Fibroblast of gingiva (primary cell): Measurements from ENCODE around the gene OR51V1.
"Not testable (repeated sequence)": the region's sequence is repeated elsewhere in the genome, so short reads cannot be mapped to it uniquely, and the experiment has no call there.

ENCODE experiments used
- DNase-seq: peaks from one replicate; pipeline ENCODE4 v3.0.0-alpha.2; 2011; ENCODE audit warnings: low read depth

OR51V1 gene

GRCh38 chr11:5165898-5166297 is 34.6 kb downstream of the OR51V1 start:
- DNase-seq: not testable (repeated sequence)

DNA sequence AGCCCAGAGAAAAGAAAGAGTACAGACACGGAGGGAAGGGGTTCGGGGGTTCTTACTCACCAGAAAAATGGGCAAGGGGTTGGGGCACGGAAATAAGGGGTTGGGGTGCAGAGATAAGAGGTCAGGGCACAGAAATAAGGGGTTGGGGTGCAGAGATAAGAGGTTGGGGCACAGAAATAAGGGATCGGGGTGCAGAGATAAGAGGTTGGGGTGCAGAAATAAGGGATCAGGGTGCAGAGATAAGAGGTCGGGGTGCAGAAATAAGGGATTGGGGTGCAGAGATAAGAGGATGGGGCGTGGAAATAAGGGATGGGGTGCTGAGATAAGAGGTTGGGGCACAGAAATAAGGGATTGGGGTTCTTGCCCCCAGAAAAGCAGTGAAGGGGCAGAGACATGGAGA is 35.7 kb downstream of the OR51V1 start:
- DNase-seq: not testable (repeated sequence)

DNA sequence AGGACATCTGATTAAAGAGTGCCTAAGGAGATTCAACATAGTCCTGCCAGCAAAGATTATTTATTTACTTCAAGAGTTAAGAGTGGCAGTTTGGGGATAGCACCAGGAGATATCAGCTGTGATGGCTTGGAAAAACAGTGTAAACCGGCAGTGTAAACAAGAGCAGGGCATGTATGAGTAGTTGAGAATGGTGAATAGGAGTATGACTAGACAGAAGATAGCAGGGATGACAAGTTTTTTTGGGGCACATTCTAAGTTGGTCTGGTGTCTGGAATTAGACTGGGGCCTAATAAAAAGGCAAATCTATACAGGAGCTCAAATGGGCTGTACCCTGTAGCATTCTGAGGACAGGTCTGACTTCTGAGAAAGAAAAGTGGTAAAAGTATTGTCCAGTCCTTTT is 39.4 kb downstream of the OR51V1 start:
- DNase-seq: not testable (repeated sequence)

DNA sequence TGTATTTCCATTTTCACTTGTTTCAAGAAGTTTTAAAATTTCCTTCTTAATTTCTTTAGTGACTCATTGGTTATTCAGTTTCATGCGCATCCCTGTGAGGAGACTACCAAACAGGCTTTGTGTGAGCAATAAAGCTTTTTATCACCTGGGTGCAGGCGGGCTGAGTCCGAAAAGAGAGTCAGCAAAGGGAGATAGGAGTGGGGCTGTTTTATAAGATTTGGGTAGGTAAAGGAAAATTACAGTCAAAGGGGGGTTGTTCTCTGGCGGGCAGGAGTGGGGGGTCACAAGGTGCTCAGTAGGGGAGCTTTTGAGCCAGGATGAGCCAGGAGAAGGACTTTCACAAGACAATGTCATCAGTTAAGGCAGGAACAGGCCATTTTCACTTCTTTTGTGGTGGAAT is 40.3 kb downstream of the OR51V1 start:
- DNase-seq: not testable (repeated sequence)

GRCh38 chr11:5159806-5160205 is 40.7 kb downstream of the OR51V1 start:
- DNase-seq: no peak

GRCh38 chr11:5154657-5155056 is 45.8 kb downstream of the OR51V1 start, which contains the start of gene OR52A1:
TSS of gene OR52A1 (minus strand) at chr11:5154757. CDS start at chr11:5152369, 2,388 bp downstream.
- no peak for DNase-seq

- DNase-seq: no peak
These were observed 46.7 kb downstream of the OR51V1 start for GRCh38 chr11:5153574-5154431.

DNA sequence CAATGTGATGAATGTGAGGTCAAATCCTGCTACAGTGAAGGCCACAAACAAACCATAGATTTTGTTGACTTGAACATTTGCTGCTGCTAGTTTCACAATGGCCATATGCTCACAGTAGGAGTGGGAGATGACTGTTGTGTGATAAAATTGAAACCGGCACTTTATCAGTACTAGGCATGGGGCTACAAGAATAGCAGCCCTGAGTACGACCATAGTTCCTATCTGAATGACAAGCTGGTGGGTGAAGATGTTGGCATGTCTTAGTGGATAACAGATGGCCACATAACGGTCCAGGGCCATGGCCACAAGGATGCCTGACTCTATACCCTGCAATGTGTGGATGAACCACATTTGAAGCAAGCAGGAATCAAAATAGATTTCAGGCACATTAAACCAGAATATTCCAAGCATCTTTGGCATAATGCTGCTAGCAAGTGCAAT is 48.7 kb downstream of the OR51V1 start:
- DNase-seq: no peak
